Activated B cell treated with CpG ODN at 0.5 μM for 24 hours (primary cell): Measurements from ENCODE around the gene TOX4. TPM values are rescaled to one million over a fixed set of nuclear protein-coding genes. Genes with fewer than 3 reads are reported as not detected.

ENCODE experiments used
- ATAC-seq: fragments of 200-7000 bp; cut with Tn5 transposase; one replicate; pipeline ENCODE4 v1.10.0; 2021; ENCODE audit warnings: low read depth, mild to moderate bottlenecking, moderate library complexity
- CTCF ChIA-PET: fragments of 350-600 bp; sonication (Branson Sonifier 250); formaldehyde crosslinking; loops from one replicate; lab custom pipeline; 2021; ENCODE audit warnings: antibody characterized with exemption; lab: Charles Lee
- POLR2A ChIA-PET: fragments of 350-600 bp; sonication (Branson Sonifier 250); formaldehyde crosslinking; loops from one replicate; lab custom pipeline; 2021; ENCODE audit warnings: antibody characterized with exemption; lab: Charles Lee
- DNase-seq: peaks from one replicate; pipeline ENCODE4 v3.0.0; 2022
- H3K27ac Mint-ChIP-seq: one replicate; pipeline ENCODE4 v1.8.0; 2020; ENCODE audit warnings: mixed read lengths
- H3K27me3 Mint-ChIP-seq: one replicate; pipeline ENCODE4 v1.8.0; 2021; ENCODE audit warnings: mixed read lengths
- H3K36me3 Mint-ChIP-seq: one replicate; pipeline ENCODE4 v1.8.0; 2021; ENCODE audit warnings: low read depth, mixed read lengths
- H3K4me1 Mint-ChIP-seq: one replicate; pipeline ENCODE4 v1.8.0; 2021; ENCODE audit warnings: mixed read lengths
- H3K4me3 Mint-ChIP-seq: one replicate; pipeline ENCODE4 v1.8.0; 2020; ENCODE audit warnings: mild to moderate bottlenecking, mixed read lengths
- H3K9me3 Mint-ChIP-seq: one replicate; pipeline ENCODE4 v1.8.0; 2020; ENCODE audit warnings: mixed read lengths
- intact Hi-C: fragments of 100-400 bp; cut with micrococcal nuclease; formaldehyde crosslinking; loops from one replicate; pipeline ENCODE4 v1.15.1; 2024
- total RNA-seq: library from RNA; stranded (reverse); gene quantifications from 2 replicates; pipeline ENCODE4 v1.2.3, GENCODE V29; 2022
- TF ChIP-seq, protein P1 (sequence below): fragments of 200-600 bp; IDR thresholded peaks from one replicate; pipeline ENCODE4 v1.8.0; 2022; ENCODE audit warnings: antibody characterized with exemption, mild to moderate bottlenecking

Gene TOX4
- total RNA-seq, 1 donor from 2014 or later: 81.4 TPM

DNA sequence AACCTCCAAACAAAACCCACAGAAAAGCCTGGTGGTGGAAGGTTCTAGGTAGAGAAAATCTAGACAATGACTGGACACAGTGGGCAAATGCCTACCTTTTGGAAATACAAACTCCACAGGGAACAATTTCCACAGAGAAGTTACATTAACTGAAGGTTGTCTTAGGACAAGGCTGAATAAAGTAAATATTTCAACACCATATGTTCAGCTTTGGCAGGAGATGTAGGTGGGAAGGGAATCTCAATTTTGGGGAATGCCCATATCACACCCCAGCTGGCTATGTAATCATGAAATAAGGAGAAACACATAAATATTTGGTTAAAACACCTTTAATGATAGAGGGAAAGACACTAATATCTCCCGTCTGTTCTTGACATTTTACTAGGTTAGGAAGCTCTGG is 43.8 kb downstream of the TOX4 start:
- H3K36me3 Mint-ChIP-seq: no peaks in the 10 kb centered on the region
- no peak overlapping the region for H3K27ac Mint-ChIP-seq
- intact Hi-C loops: no loop called here
- TF ChIP-seq, protein P1, sequence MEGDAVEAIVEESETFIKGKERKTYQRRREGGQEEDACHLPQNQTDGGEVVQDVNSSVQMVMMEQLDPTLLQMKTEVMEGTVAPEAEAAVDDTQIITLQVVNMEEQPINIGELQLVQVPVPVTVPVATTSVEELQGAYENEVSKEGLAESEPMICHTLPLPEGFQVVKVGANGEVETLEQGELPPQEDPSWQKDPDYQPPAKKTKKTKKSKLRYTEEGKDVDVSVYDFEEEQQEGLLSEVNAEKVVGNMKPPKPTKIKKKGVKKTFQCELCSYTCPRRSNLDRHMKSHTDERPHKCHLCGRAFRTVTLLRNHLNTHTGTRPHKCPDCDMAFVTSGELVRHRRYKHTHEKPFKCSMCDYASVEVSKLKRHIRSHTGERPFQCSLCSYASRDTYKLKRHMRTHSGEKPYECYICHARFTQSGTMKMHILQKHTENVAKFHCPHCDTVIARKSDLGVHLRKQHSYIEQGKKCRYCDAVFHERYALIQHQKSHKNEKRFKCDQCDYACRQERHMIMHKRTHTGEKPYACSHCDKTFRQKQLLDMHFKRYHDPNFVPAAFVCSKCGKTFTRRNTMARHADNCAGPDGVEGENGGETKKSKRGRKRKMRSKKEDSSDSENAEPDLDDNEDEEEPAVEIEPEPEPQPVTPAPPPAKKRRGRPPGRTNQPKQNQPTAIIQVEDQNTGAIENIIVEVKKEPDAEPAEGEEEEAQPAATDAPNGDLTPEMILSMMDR: no peak
- DNase-seq (no peak), ATAC-seq (no peak)
- peaks cover 3% of the 10 kb centered on the region for H3K4me1 Mint-ChIP-seq
- no peak overlapping the region for H3K4me3 Mint-ChIP-seq
- CTCF ChIA-PET: interaction anchor here (1.2 kb wide), 1 partner anchor 23 kb away, joined by 3 read pairs; no protein-coding TSS in a partner anchor
- POLR2A ChIA-PET: interaction anchor here (0.7 kb wide), 1 partner anchor 617 kb away, joined by 3 read pairs; no protein-coding TSS in a partner anchor
- peaks cover 18% of the 10 kb centered on the region for H3K27me3 Mint-ChIP-seq
- H3K9me3 Mint-ChIP-seq: no peaks in the 10 kb centered on the region

DNA sequence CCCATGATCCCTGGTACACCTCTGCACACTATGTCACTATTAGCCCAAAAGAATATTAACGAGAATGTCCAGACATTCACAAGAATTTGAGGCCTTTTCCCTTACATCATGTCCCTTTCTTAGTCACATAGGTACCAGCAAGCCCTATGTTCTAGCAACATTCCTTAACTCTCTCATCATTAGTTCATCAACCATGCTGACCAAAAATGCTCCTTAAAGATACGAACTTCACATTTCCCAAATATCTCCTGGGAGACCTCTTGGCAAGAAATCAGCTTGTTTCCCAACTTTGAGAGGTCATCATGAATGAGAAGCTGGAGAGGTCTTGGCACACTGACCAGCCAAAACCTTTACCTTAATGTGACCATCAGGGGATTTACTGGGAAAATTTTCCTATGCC is 44.5 kb downstream of the TOX4 start:
- Mint-ChIP-seq H3K27me3 (peaks cover 14% of the 10 kb centered on the region), H3K27ac (no peak overlapping the region), H3K4me3 (no peak overlapping the region), H3K4me1 (peaks cover 4% of the 10 kb centered on the region), H3K9me3 (no peaks in the 10 kb centered on the region), H3K36me3 (no peaks in the 10 kb centered on the region)
- TF ChIP-seq, protein P1: no peak
- ATAC-seq: no peak
- DNase-seq: no peak
- POLR2A ChIA-PET: interaction anchor here (0.7 to 1.3 kb wide), 2 partner anchors 10 to 618 kb away, joined by 3 to 6 read pairs; partner anchors contain the start of gene METTL3
- CTCF ChIA-PET: interaction anchor here (1.2 kb wide), 1 partner anchor 23 kb away, joined by 3 read pairs; no protein-coding TSS in a partner anchor
- intact Hi-C loops: no loop called here

DNA sequence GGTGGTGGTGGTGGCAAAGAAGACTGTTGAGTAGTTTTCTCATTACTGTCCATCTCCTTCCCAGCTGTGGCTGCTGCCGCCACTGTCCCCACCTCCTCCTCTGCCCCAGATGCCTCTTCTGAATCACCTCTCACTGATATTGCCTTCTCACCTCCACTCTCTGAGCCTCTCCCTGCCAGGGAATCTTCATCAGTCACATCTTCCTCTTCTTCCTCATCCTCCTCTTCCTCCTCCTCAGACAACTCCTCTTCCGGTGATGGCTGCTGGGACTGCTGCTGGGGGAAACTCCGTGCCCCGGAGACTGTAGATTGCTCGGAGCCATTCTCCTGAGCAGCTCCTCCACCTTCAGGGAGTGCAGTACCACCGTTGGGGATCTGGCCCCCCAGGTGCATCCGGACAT is 46.2 kb downstream of the TOX4 start:
- ChIA-PET POLR2A (no interaction called here), CTCF (no interaction called here)
- intact Hi-C loops: no loop called here

DNA sequence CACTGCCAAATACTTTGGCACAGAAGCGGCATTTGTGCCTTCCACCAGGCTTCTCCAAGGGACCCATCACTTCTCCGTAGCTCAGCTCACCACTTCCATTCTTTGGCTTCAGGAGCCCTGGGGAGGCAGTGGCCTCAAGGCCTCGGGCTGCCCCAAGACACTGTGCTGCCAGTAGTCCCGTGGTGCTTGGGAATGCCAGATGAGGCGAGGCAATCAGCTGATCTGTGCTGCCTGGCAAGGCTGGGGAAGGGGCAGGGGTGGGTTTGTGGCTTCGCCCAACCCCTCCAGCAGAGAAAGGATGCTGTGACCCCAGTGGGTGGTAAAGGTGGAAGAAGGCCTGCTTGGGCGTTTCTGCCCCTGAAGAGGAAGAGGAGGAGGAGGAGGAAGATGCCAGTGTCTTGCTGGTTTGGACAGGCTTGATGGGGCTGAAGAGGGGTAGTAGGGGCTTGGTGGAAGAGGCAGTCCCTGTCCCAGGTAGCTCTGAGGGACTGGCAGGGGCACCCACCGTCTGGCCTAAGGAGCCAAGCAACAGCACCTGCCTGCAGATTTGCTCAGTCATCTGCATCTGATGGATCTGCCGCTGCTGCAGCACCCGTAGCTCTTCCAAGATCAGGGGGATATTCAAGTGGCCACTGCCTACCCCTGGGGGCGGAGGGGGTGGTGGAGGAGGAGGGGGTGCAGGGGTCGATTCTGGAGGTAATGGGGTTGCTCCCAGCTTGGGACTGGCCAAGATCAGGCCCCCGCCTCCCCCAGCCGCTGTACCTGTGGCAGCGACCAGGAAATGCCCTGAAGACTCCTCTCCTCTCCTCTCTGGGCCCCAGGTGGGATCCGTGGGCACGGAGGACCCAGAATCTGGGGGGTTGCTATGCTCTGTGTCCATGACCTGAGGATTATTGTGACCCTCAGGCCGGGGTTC is 47.8 kb downstream of the TOX4 start:
- H3K36me3 Mint-ChIP-seq: no peaks in the 10 kb centered on the region
- no peaks in the 10 kb centered on the region for H3K9me3 Mint-ChIP-seq
- ATAC-seq (no peak), DNase-seq (no peak)
- ChIA-PET POLR2A (interaction anchor here (3.0 kb wide), 1 partner anchor 13 kb away, joined by 16 read pairs; the partner anchor contains the start of gene METTL3), CTCF (no interaction called here)
- no peak overlapping the region for H3K27ac Mint-ChIP-seq
- H3K4me3 Mint-ChIP-seq: peak overlapping the region; percentile 85
- peaks cover 13% of the 10 kb centered on the region for H3K27me3 Mint-ChIP-seq
- peaks cover 10% of the 10 kb centered on the region for H3K4me1 Mint-ChIP-seq
- intact Hi-C loops: no loop called here
- TF ChIP-seq, protein P1: no peak

More for the DNA sequence above, 46.2 kb downstream of the TOX4 start:
- H3K27ac Mint-ChIP-seq: no peak overlapping the region
- H3K9me3 Mint-ChIP-seq: no peaks in the 10 kb centered on the region
- ATAC-seq (no peak), DNase-seq (no peak)
- TF ChIP-seq, protein P1: no peak
- peaks cover 19% of the 10 kb centered on the region for H3K27me3 Mint-ChIP-seq
- no peaks in the 10 kb centered on the region for H3K36me3 Mint-ChIP-seq
- H3K4me1 Mint-ChIP-seq: peaks cover 10% of the 10 kb centered on the region
- H3K4me3 Mint-ChIP-seq: no peak overlapping the region

DNA sequence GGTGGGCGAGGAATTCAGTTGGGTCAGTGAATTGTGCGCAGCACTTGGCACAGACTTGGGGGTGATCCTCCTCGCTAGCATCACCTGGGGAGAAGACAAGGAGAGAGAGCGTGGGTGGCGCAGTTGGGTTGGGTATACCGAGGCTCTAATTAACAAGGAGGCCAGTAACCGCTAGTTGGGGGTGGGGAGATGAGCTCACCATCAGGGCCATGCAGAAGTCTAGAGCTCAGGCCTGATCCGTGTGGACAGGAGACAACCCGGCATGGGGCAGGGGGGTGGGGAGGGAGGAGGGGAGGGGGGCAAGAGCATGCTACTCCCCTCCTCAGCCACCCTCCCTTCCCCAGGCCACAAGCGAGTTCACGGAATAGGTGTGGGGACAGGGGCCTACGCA is 48.6 kb downstream of the TOX4 start:
- ChIA-PET POLR2A (interaction anchor here (0.6 to 3.0 kb wide), 3 partner anchors 10 to 141 kb away, joined by 3 to 16 read pairs (median 15); partner anchors contain the start of gene METTL3), CTCF (no interaction called here)
- Mint-ChIP-seq H3K4me3 (peak overlapping the region; percentile 85), H3K27ac (no peak overlapping the region), H3K9me3 (no peaks in the 10 kb centered on the region), H3K4me1 (peaks cover 10% of the 10 kb centered on the region), H3K36me3 (no peaks in the 10 kb centered on the region), H3K27me3 (peaks cover 13% of the 10 kb centered on the region)
- intact Hi-C loops: no loop called here
- no peak for DNase-seq
- ATAC-seq: no peak
- TF ChIP-seq, protein P1: no peak
